Uterus (tissue), 2 donors: ENCODE results near the gene MSH2.

Experiments used
- POLR2A ChIP-seq, 2 donors: fragments of 450-650 bp; IDR thresholded peaks; one replicate each; pipeline ENCODE4 v1.6.1; 2016; ENCODE audit warnings: antibody characterized with exemption in 2 of 2, mild to moderate bottlenecking in 1 of 2, moderate library complexity in 1 of 2
- TF ChIP-seq, protein P1 (sequence below), 4 experiments: fragments of 200-600 bp in 2 of 4; fragments of 450-650 bp in 2 of 4; sonication (generic) in 2 of 4; IDR thresholded peaks; one replicate each; pipeline ENCODE4 v1.5.1; 2016 to 2019; ENCODE audit warnings: antibody characterized with exemption in 4 of 4, mild to moderate bottlenecking in 2 of 4, moderate library complexity in 1 of 4

GRCh38 chr2:47525167-47525566 is 122.2 kb downstream of the MSH2 start:
- TF ChIP-seq, protein P1, sequence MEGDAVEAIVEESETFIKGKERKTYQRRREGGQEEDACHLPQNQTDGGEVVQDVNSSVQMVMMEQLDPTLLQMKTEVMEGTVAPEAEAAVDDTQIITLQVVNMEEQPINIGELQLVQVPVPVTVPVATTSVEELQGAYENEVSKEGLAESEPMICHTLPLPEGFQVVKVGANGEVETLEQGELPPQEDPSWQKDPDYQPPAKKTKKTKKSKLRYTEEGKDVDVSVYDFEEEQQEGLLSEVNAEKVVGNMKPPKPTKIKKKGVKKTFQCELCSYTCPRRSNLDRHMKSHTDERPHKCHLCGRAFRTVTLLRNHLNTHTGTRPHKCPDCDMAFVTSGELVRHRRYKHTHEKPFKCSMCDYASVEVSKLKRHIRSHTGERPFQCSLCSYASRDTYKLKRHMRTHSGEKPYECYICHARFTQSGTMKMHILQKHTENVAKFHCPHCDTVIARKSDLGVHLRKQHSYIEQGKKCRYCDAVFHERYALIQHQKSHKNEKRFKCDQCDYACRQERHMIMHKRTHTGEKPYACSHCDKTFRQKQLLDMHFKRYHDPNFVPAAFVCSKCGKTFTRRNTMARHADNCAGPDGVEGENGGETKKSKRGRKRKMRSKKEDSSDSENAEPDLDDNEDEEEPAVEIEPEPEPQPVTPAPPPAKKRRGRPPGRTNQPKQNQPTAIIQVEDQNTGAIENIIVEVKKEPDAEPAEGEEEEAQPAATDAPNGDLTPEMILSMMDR (IDR thresholded peaks at IDR 0.05), result no peak
- TF ChIP-seq POLR2A (IDR thresholded peaks at IDR 0.05), result no peak
